KMS-11 (cell line): ENCODE data around the gene CPSF6.

Experiments used
- H2AFZ ChIP-seq: fragments of 200-600 bp; sonication (generic); 2 replicates; pipeline ENCODE4 v1.6.1; 2016; ENCODE audit warnings: antibody characterized with exemption, mixed run types, low read depth
- H3K27ac ChIP-seq: fragments of 200-600 bp; sonication (generic); 2 replicates; pipeline ENCODE4 v1.6.1; 2016; ENCODE audit warnings: mild to moderate bottlenecking, mixed run types
- H3K27me3 ChIP-seq: fragments of 200-600 bp; sonication (generic); 2 replicates; pipeline ENCODE4 v1.6.1; 2017; ENCODE audit warnings: mild to moderate bottlenecking, low read depth, mixed run types, moderate library complexity; ENCODE audit not compliant: insufficient read depth
- H3K36me3 ChIP-seq: fragments of 200-600 bp; sonication (generic); 2 replicates; pipeline ENCODE4 v1.6.1; 2017; ENCODE audit warnings: mild to moderate bottlenecking, mixed run types; ENCODE audit not compliant: insufficient read depth
- H3K4me1 ChIP-seq: fragments of 200-600 bp; sonication (generic); 2 replicates; pipeline ENCODE4 v1.6.1; 2016; ENCODE audit warnings: mild to moderate bottlenecking, low read depth, mixed run types; ENCODE audit not compliant: poor library complexity, severe bottlenecking
- H3K4me2 ChIP-seq: fragments of 200-600 bp; sonication (generic); 2 replicates; pipeline ENCODE4 v1.7.0; 2016; ENCODE audit warnings: mild to moderate bottlenecking, mixed run types
- H3K4me3 ChIP-seq: fragments of 200-600 bp; sonication (generic); IDR thresholded peaks from 2 replicates; pipeline ENCODE4 v1.6.1; 2017; ENCODE audit warnings: low read depth, low read length, mixed read lengths; ENCODE audit not compliant: insufficient read depth
- H3K79me2 ChIP-seq: fragments of 200-600 bp; sonication (generic); 2 replicates; pipeline ENCODE4 v1.6.1; 2016; ENCODE audit warnings: low read depth, mixed run types; ENCODE audit not compliant: insufficient read depth
- H3K9ac ChIP-seq: fragments of 200-600 bp; sonication (generic); 2 replicates; pipeline ENCODE4 v1.6.1; 2016; ENCODE audit warnings: mild to moderate bottlenecking, mixed run types
- H4K20me1 ChIP-seq: fragments of 200-600 bp; sonication (generic); 2 replicates; pipeline ENCODE4 v1.6.1; 2016; ENCODE audit warnings: mild to moderate bottlenecking, mixed run types; ENCODE audit not compliant: insufficient read depth
- CTCF ChIP-seq: fragments of 200-600 bp; sonication (generic); conservative IDR thresholded peaks from 2 replicates; pipeline ENCODE4 v1.6.1; 2017; ENCODE audit warnings: low read depth, mild to moderate bottlenecking, antibody characterized with exemption, low read length, moderate library complexity, mixed read lengths

Gene CPSF6

GRCh38 chr12:69254046-69254445 is 14.7 kb downstream of the CPSF6 start:
- Histone ChIP-seq H3K4me2 (no peak overlapping the region), H3K79me2 (peaks cover 81% of the 10 kb centered on the region), H3K27me3 (no peaks in the 10 kb centered on the region), H3K36me3 (peaks cover 13% of the 10 kb centered on the region; the same call in 1 of the 2 replicates), H3K27ac (no peak overlapping the region), H4K20me1 (peaks cover 59% of the 10 kb centered on the region), H2AFZ (no peak overlapping the region), H3K9ac (no peak overlapping the region), H3K4me1 (peaks cover 50% of the 10 kb centered on the region), H3K4me3 (no peak overlapping the region)
- TF ChIP-seq CTCF = peak; percentile 96

GRCh38 chr12:69254862-69255261 is 15.5 kb downstream of the CPSF6 start:
- Histone ChIP-seq H4K20me1 (peaks cover 51% of the 10 kb centered on the region), H3K9ac (no peak overlapping the region), H2AFZ (no peak overlapping the region), H3K4me3 (no peak overlapping the region), H3K27me3 (no peaks in the 10 kb centered on the region), H3K27ac (no peak overlapping the region), H3K4me1 (peaks cover 43% of the 10 kb centered on the region), H3K36me3 (peaks cover 18% of the 10 kb centered on the region; the same call in 1 of the 2 replicates), H3K79me2 (peaks cover 74% of the 10 kb centered on the region), H3K4me2 (no peak overlapping the region)
- no peak for TF ChIP-seq CTCF

GRCh38 chr12:69258655-69259054 is 19.3 kb downstream of the CPSF6 start:
- Histone ChIP-seq H3K4me1 (peaks cover 8% of the 10 kb centered on the region), H3K27ac (no peak overlapping the region), H2AFZ (no peak overlapping the region), H3K36me3 (peaks cover 43% of the 10 kb centered on the region), H3K4me2 (no peak overlapping the region), H3K79me2 (peaks cover 38% of the 10 kb centered on the region), H3K27me3 (no peaks in the 10 kb centered on the region), H3K9ac (no peak overlapping the region), H3K4me3 (no peak overlapping the region), H4K20me1 (peaks cover 17% of the 10 kb centered on the region)
- TF ChIP-seq CTCF = no peak

GRCh38 chr12:69262264-69262974 is 23.1 kb downstream of the CPSF6 start:
- no peak for TF ChIP-seq CTCF
- Histone ChIP-seq H3K79me2 (peaks cover 3% of the 10 kb centered on the region; the same call in 1 of the 2 replicates), H3K36me3 (peaks cover 36% of the 10 kb centered on the region)

More at GRCh38 chr12:69262264-69262974, 23.1 kb downstream of the CPSF6 start:
- no peaks in the 10 kb centered on the region for H3K27me3 ChIP-seq
- no peak overlapping the region for H3K27ac ChIP-seq
- H4K20me1 ChIP-seq = no peaks in the 10 kb centered on the region
- H3K4me2 ChIP-seq = no peak overlapping the region
- no peaks in the 10 kb centered on the region for H3K4me1 ChIP-seq
- no peak overlapping the region for H2AFZ ChIP-seq
- no peak overlapping the region for H3K9ac ChIP-seq
- no peak overlapping the region for H3K4me3 ChIP-seq
